GM23338 (cell line): ENCODE data around the gene DCBLD2. TPM values are rescaled to one million over a fixed set of nuclear protein-coding genes. Genes with fewer than 3 reads are reported as not detected.

Experiments used
- ATAC-seq: fragments of 200-7000 bp; cut with Tn5 transposase; 3 replicates; pipeline ENCODE4 v1.9.1; 2020
- DNase-seq: peaks from one replicate; pipeline ENCODE4 v3.0.0-alpha.2; 2015; ENCODE audit warnings: low spot score
- H2AFZ ChIP-seq: fragments of 200-600 bp; sonication (generic); 2 replicates; pipeline ENCODE4 v1.8.0; 2016; ENCODE audit warnings: antibody characterized with exemption, mild to moderate bottlenecking, moderate library complexity
- H3F3A ChIP-seq: fragments of 200-600 bp; sonication (generic); replicated peaks from 2 replicates; pipeline ENCODE4 v1.8.0; 2017; ENCODE audit warnings: antibody characterized with exemption, mixed run types, low read depth
- H3K27ac ChIP-seq: fragments of 200-600 bp; sonication (generic); 2 replicates; pipeline ENCODE4 v1.6.1; 2016; ENCODE audit warnings: low read depth
- H3K27me3 ChIP-seq: fragments of 200-600 bp; sonication (generic); 2 replicates; pipeline ENCODE4 v1.8.0; 2016; ENCODE audit warnings: mild to moderate bottlenecking, mixed run types, moderate library complexity; ENCODE audit not compliant: insufficient read depth
- H3K36me3 ChIP-seq: fragments of 200-600 bp; sonication (generic); 2 replicates; pipeline ENCODE4 v1.8.0; 2016; ENCODE audit warnings: mild to moderate bottlenecking; ENCODE audit not compliant: insufficient read depth
- H3K4me1 ChIP-seq: fragments of 200-600 bp; sonication (generic); 2 replicates; pipeline ENCODE4 v1.8.0; 2016; ENCODE audit warnings: mild to moderate bottlenecking, moderate library complexity; ENCODE audit not compliant: insufficient read depth
- H3K4me2 ChIP-seq: fragments of 200-600 bp; sonication (generic); 2 replicates; pipeline ENCODE4 v1.7.1; 2017; ENCODE audit warnings: mixed run types
- H3K4me3 ChIP-seq: fragments of 200-600 bp; sonication (generic); 2 replicates; pipeline ENCODE4 v1.6.1; 2016; ENCODE audit warnings: mixed run types
- H3K79me2 ChIP-seq: fragments of 200-600 bp; sonication (generic); replicated peaks from 2 replicates; pipeline ENCODE4 v1.8.0; 2017; ENCODE audit warnings: mild to moderate bottlenecking; ENCODE audit not compliant: insufficient read depth
- H3K9me2 ChIP-seq: fragments of 200-600 bp; sonication (generic); 2 replicates; pipeline ENCODE4 v1.8.0; 2017; ENCODE audit not compliant: insufficient read depth
- H4K20me1 ChIP-seq: fragments of 200-600 bp; sonication (generic); replicated peaks from 2 replicates; pipeline ENCODE4 v1.8.0; 2017; ENCODE audit warnings: mild to moderate bottlenecking; ENCODE audit not compliant: insufficient read depth
- H3K27ac Mint-ChIP-seq: 2 replicates; pipeline ENCODE4 v1.8.0; 2020; ENCODE audit warnings: inconsistent platforms, mild to moderate bottlenecking, moderate library complexity, mixed read lengths
- H3K27me3 Mint-ChIP-seq: 3 replicates; pipeline ENCODE4 v1.8.0; 2022; ENCODE audit warnings: low read depth, mild to moderate bottlenecking, moderate library complexity, mixed read lengths, inconsistent platforms; ENCODE audit not compliant: insufficient read depth, poor library complexity
- H3K36me3 Mint-ChIP-seq: 3 replicates; pipeline ENCODE4 v1.8.0; 2021; ENCODE audit warnings: low read depth, mild to moderate bottlenecking, inconsistent platforms, moderate library complexity, mixed read lengths
- H3K4me1 Mint-ChIP-seq: 3 replicates; pipeline ENCODE4 v1.8.0; 2020; ENCODE audit warnings: mild to moderate bottlenecking, inconsistent platforms, mixed read lengths
- H3K4me3 Mint-ChIP-seq: 3 replicates; pipeline ENCODE4 v1.8.0; 2021; ENCODE audit warnings: moderate library complexity, mild to moderate bottlenecking, inconsistent platforms, mixed read lengths
- H3K9me3 Mint-ChIP-seq: 3 replicates; pipeline ENCODE4 v1.8.0; 2020; ENCODE audit warnings: moderate library complexity, mild to moderate bottlenecking, inconsistent platforms, mixed read lengths
- CREB1 ChIP-seq: fragments of 250-450 bp; sonication (Bioruptor Pico); IDR thresholded peaks from 2 replicates; pipeline ENCODE4 v1.5.0; 2020; ENCODE audit warnings: low read depth, mild to moderate bottlenecking, moderate library complexity
- CTCF ChIP-seq, 2 experiments: fragments of 200-600 bp in 1 of 2; sonication (generic) in 1 of 2; conservative IDR thresholded peaks; 2 replicates each; pipeline versions ENCODE4 v1.5.1 to v1.6.1; 2016 to 2017; ENCODE audit warnings: antibody characterized with exemption in 2 of 2, low read depth in 2 of 2, mild to moderate bottlenecking in 2 of 2, moderate library complexity in 1 of 2
- EZH2phosphoT487 ChIP-seq: fragments of 200-600 bp; sonication (generic); IDR thresholded peaks from one replicate; pipeline ENCODE4 v1.8.1; 2018; ENCODE audit warnings: antibody characterized with exemption; ENCODE audit not compliant: unreplicated experiment
- JUNB ChIP-seq: IDR thresholded peaks from one replicate; pipeline ENCODE4 v1.6.1; 2016; ENCODE audit warnings: antibody characterized with exemption; ENCODE audit not compliant: unreplicated experiment
- NANOG ChIP-seq: IDR thresholded peaks from 2 replicates; pipeline ENCODE4 v1.6.1; 2016; ENCODE audit warnings: antibody characterized with exemption, borderline replicate concordance
- POLR2AphosphoS5 ChIP-seq: IDR thresholded peaks from 2 replicates; pipeline ENCODE4 v1.6.1; 2016; ENCODE audit warnings: antibody characterized with exemption, low read depth
- STAT1 ChIP-seq: IDR thresholded peaks from one replicate; pipeline ENCODE4 v1.6.1; 2016; ENCODE audit warnings: antibody characterized with exemption; ENCODE audit not compliant: unreplicated experiment
- ZNF114 ChIP-seq: fragments of 250-450 bp; sonication (Bioruptor Pico); IDR thresholded peaks from 2 replicates; pipeline ENCODE4 v1.5.0; 2020; ENCODE audit warnings: mild to moderate bottlenecking, moderate library complexity
- ZNF331 ChIP-seq: fragments of 250-450 bp; sonication (Bioruptor Pico); IDR thresholded peaks from 2 replicates; pipeline ENCODE4 v1.5.0; 2020; ENCODE audit warnings: low read depth, mild to moderate bottlenecking, moderate library complexity
- polyA plus RNA-seq: library from polyadenylated mRNA; unstranded; fragments of >200 nt; fragmentation: Nextera tagmentation; extraction: Ambion mirVana; gene quantifications from 2 replicates; pipeline ENCODE4 v1.2.1, GENCODE V29; 2016
- total RNA-seq: library from RNA; depleted of rRNA; stranded (reverse); fragments of >200 nt; shearing (Covaris generic); gene quantifications from 2 replicates; pipeline ENCODE4 v1.2.3, GENCODE V29; 2014
- TF ChIP-seq, protein P1 (sequence below): fragments of 250-450 bp; sonication (Bioruptor Pico); IDR thresholded peaks from 2 replicates; pipeline ENCODE4 v1.5.0; 2020; ENCODE audit warnings: mild to moderate bottlenecking, moderate library complexity
- TF ChIP-seq, protein P2 (sequence below): IDR thresholded peaks from one replicate; pipeline ENCODE4 v1.6.1; 2018; ENCODE audit warnings: antibody characterized with exemption; ENCODE audit not compliant: unreplicated experiment
- TF ChIP-seq, protein P3 (sequence below): IDR thresholded peaks from 2 replicates; pipeline ENCODE4 v1.6.1; 2016; ENCODE audit warnings: antibody characterized with exemption

Gene DCBLD2
- total and polyA plus RNA-seq, 2 experiments from 2014 or later: 25.9 to 69.7 TPM

DNA sequence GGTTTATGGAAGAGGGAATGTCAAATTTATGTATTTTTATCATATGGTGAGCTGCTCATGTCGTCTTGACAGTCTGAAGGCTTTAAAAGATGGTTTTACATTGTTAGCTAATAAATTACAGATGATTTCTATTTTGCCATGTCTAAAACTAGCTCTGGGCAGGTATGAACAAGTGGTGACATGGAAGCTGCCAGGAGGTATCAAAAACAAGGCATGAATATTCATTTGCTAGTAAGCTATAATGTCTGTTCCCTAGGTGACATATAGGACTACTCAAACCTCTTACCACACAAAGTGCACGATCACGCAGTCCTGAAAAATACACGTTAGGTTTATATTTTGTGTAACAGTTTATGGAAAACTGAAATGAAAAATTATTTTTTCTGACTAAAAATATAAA, 103.6 kb downstream of the DCBLD2 start (continued):
- TF ChIP-seq, protein P1, sequence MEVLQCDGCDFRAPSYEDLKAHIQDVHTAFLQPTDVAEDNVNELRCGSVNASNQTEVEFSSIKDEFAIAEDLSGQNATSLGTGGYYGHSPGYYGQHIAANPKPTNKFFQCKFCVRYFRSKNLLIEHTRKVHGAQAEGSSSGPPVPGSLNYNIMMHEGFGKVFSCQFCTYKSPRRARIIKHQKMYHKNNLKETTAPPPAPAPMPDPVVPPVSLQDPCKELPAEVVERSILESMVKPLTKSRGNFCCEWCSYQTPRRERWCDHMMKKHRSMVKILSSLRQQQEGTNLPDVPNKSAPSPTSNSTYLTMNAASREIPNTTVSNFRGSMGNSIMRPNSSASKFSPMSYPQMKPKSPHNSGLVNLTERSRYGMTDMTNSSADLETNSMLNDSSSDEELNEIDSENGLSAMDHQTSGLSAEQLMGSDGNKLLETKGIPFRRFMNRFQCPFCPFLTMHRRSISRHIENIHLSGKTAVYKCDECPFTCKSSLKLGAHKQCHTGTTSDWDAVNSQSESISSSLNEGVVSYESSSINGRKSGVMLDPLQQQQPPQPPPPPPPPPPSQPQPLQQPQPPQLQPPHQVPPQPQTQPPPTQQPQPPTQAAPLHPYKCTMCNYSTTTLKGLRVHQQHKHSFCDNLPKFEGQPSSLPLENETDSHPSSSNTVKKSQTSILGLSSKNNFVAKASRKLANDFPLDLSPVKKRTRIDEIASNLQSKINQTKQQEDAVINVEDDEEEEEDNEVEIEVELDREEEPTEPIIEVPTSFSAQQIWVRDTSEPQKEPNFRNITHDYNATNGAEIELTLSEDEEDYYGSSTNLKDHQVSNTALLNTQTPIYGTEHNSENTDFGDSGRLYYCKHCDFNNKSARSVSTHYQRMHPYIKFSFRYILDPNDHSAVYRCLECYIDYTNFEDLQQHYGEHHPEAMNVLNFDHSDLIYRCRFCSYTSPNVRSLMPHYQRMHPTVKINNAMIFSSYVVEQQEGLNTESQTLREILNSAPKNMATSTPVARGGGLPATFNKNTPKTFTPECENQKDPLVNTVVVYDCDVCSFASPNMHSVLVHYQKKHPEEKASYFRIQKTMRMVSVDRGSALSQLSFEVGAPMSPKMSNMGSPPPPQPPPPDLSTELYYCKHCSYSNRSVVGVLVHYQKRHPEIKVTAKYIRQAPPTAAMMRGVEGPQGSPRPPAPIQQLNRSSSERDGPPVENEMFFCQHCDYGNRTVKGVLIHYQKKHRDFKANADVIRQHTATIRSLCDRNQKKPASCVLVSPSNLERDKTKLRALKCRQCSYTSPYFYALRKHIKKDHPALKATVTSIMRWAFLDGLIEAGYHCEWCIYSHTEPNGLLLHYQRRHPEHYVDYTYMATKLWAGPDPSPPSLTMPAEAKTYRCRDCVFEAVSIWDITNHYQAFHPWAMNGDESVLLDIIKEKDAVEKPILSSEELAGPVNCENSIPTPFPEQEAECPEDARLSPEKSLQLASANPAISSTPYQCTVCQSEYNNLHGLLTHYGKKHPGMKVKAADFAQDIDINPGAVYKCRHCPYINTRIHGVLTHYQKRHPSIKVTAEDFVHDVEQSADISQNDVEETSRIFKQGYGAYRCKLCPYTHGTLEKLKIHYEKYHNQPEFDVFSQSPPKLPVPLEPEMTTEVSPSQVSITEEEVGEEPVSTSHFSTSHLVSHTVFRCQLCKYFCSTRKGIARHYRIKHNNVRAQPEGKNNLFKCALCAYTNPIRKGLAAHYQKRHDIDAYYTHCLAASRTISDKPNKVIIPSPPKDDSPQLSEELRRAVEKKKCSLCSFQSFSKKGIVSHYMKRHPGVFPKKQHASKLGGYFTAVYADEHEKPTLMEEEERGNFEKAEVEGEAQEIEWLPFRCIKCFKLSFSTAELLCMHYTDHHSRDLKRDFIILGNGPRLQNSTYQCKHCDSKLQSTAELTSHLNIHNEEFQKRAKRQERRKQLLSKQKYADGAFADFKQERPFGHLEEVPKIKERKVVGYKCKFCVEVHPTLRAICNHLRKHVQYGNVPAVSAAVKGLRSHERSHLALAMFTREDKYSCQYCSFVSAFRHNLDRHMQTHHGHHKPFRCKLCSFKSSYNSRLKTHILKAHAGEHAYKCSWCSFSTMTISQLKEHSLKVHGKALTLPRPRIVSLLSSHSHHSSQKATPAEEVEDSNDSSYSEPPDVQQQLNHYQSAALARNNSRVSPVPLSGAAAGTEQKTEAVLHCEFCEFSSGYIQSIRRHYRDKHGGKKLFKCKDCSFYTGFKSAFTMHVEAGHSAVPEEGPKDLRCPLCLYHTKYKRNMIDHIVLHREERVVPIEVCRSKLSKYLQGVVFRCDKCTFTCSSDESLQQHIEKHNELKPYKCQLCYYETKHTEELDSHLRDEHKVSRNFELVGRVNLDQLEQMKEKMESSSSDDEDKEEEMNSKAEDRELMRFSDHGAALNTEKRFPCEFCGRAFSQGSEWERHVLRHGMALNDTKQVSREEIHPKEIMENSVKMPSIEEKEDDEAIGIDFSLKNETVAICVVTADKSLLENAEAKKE (CRISPR knock-in tag): no peak
- TF ChIP-seq ZNF331 (CRISPR knock-in tag): no peak
- TF ChIP-seq, protein P2, sequence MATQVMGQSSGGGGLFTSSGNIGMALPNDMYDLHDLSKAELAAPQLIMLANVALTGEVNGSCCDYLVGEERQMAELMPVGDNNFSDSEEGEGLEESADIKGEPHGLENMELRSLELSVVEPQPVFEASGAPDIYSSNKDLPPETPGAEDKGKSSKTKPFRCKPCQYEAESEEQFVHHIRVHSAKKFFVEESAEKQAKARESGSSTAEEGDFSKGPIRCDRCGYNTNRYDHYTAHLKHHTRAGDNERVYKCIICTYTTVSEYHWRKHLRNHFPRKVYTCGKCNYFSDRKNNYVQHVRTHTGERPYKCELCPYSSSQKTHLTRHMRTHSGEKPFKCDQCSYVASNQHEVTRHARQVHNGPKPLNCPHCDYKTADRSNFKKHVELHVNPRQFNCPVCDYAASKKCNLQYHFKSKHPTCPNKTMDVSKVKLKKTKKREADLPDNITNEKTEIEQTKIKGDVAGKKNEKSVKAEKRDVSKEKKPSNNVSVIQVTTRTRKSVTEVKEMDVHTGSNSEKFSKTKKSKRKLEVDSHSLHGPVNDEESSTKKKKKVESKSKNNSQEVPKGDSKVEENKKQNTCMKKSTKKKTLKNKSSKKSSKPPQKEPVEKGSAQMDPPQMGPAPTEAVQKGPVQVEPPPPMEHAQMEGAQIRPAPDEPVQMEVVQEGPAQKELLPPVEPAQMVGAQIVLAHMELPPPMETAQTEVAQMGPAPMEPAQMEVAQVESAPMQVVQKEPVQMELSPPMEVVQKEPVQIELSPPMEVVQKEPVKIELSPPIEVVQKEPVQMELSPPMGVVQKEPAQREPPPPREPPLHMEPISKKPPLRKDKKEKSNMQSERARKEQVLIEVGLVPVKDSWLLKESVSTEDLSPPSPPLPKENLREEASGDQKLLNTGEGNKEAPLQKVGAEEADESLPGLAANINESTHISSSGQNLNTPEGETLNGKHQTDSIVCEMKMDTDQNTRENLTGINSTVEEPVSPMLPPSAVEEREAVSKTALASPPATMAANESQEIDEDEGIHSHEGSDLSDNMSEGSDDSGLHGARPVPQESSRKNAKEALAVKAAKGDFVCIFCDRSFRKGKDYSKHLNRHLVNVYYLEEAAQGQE: no peak
- TF ChIP-seq EZH2phosphoT487: no peak
- TF ChIP-seq CREB1: no peak
- TF ChIP-seq POLR2AphosphoS5: no peak

GRCh38 chr3:98796334-98796733, 105.2 kb downstream of the DCBLD2 start:
- H2AFZ ChIP-seq: no peak overlapping the region
- no peaks in the 10 kb centered on the region for H3K27me3 ChIP-seq
- no peak overlapping the region for H3K27ac ChIP-seq
- H3K4me3 ChIP-seq: no peak overlapping the region
- no peaks in the 10 kb centered on the region for H3K4me1 ChIP-seq
- H3K9me2 ChIP-seq: no peaks in the 10 kb centered on the region
- H3K79me2 ChIP-seq: no peaks in the 10 kb centered on the region
- Mint-ChIP-seq H3K27me3 (no peaks in the 10 kb centered on the region), H3K4me3 (no peak overlapping the region), H3K27ac (no peak overlapping the region), H3K36me3 (peaks cover 13% of the 10 kb centered on the region), H3K4me1 (peaks cover 3% of the 10 kb centered on the region; the same call in 2 of the 3 replicates), H3K9me3 (no peaks in the 10 kb centered on the region)
- H3K4me2 ChIP-seq: no peak overlapping the region
- H3K36me3 ChIP-seq: peaks cover 12% of the 10 kb centered on the region; the same call in 1 of the 2 replicates
- H3F3A ChIP-seq: no peaks in the 10 kb centered on the region
- ATAC-seq (no peak), DNase-seq (no peak)
- H4K20me1 ChIP-seq: no peaks in the 10 kb centered on the region
- no peak for TF ChIP-seq JUNB
- TF ChIP-seq, protein P3, sequence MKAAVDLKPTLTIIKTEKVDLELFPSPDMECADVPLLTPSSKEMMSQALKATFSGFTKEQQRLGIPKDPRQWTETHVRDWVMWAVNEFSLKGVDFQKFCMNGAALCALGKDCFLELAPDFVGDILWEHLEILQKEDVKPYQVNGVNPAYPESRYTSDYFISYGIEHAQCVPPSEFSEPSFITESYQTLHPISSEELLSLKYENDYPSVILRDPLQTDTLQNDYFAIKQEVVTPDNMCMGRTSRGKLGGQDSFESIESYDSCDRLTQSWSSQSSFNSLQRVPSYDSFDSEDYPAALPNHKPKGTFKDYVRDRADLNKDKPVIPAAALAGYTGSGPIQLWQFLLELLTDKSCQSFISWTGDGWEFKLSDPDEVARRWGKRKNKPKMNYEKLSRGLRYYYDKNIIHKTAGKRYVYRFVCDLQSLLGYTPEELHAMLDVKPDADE: no peak
- no peak for TF ChIP-seq NANOG
- no peak for TF ChIP-seq ZNF114 (CRISPR knock-in tag)
- no peak for TF ChIP-seq POLR2AphosphoS5
- TF ChIP-seq STAT1: no peak
- no peak for TF ChIP-seq CTCF (conservative IDR thresholded peaks at IDR 0.05; ENCODE audit: low read depth in 2 of 2)
- TF ChIP-seq ZNF331 (CRISPR knock-in tag): no peak
- TF ChIP-seq CREB1: no peak
- TF ChIP-seq EZH2phosphoT487: no peak
